HL-60 (cell line): ENCODE results near the gene IL2RA.

ENCODE experiments used
- DNase-seq, 2 experiments: peaks; one replicate each; pipeline ENCODE4 v3.0.0-alpha.2; 2010 to 2020; ENCODE audit warnings: low read depth in 1 of 2, low spot score in 1 of 2
- H3K27ac ChIP-seq: fragments of 250-450 bp; sonication (Bioruptor Pico); replicated peaks from 2 replicates; pipeline ENCODE4 v1.5.1; 2020; ENCODE audit warnings: mild to moderate bottlenecking, moderate library complexity
- H3K27me3 ChIP-seq: fragments of 250-450 bp; sonication (Bioruptor Pico); 2 replicates; pipeline ENCODE4 v1.5.1; 2021; ENCODE audit warnings: mild to moderate bottlenecking, moderate library complexity; ENCODE audit not compliant: insufficient read depth, poor library complexity, severe bottlenecking
- H3K4me3 ChIP-seq: replicated peaks from 2 replicates; pipeline ENCODE4 v1.5.1; 2011; ENCODE audit warnings: mild to moderate bottlenecking, control low read depth, low read length; ENCODE audit not compliant: insufficient read depth
- GABPA ChIP-seq: IDR thresholded peaks from 2 replicates; pipeline ENCODE4 v1.6.1; 2012; ENCODE audit warnings: low read depth
- POLR2AphosphoS5 ChIP-seq: IDR thresholded peaks from 2 replicates; pipeline ENCODE4 v1.6.1; 2012; ENCODE audit warnings: low read depth
- SPI1 ChIP-seq: IDR thresholded peaks from 2 replicates; pipeline ENCODE4 v1.6.1; 2012; ENCODE audit warnings: low read depth, mild to moderate bottlenecking, borderline replicate concordance
- TF ChIP-seq, protein P1 (sequence below): IDR thresholded peaks from 2 replicates; pipeline ENCODE4 v1.6.1; 2012; ENCODE audit warnings: low read depth; ENCODE audit not compliant: insufficient replicate concordance
- TF ChIP-seq, protein P2 (sequence below): IDR thresholded peaks from one replicate; pipeline ENCODE4 v1.5.1; 2011; ENCODE audit warnings: low read length, control low read depth, inconsistent platforms; ENCODE audit not compliant: insufficient read depth

Gene IL2RA

DNA sequence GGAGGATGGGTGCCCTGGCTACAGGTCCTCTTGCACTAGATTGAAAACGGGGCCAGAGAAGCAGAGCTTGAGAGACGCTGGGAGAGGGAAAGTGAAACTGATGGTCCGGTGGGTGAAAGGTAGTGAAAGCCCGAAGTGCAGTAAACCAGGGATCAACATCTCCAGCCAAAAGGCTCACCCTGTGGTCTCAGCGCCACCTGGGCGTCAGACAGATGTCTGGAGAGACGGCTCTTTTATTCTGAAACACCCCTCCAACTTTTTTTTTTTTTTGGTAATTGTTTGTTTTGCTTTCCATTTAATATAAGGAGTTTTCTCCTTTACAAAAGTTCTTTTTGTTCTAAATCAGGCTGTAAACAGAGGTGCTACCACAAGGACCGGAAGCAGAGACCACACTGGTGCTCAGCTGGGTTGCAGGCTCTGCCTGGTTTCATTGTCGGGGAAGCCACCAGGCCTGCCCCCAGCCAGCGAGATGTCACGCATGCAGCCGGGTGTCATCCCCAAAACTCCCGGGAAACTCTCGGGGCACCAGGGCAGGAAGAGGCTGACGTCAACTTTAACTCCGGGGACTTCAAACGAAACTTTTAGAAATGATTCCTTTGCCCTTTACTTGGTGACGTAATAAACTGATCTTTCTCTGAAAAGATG, 11.2 kb downstream of the IL2RA start:
- Histone ChIP-seq H3K27me3 (no peaks in the 10 kb centered on the region), H3K4me3 (peak overlapping the region; percentile 20), H3K27ac (no peak overlapping the region)
- no peak for TF ChIP-seq GABPA
- TF ChIP-seq, protein P1, sequence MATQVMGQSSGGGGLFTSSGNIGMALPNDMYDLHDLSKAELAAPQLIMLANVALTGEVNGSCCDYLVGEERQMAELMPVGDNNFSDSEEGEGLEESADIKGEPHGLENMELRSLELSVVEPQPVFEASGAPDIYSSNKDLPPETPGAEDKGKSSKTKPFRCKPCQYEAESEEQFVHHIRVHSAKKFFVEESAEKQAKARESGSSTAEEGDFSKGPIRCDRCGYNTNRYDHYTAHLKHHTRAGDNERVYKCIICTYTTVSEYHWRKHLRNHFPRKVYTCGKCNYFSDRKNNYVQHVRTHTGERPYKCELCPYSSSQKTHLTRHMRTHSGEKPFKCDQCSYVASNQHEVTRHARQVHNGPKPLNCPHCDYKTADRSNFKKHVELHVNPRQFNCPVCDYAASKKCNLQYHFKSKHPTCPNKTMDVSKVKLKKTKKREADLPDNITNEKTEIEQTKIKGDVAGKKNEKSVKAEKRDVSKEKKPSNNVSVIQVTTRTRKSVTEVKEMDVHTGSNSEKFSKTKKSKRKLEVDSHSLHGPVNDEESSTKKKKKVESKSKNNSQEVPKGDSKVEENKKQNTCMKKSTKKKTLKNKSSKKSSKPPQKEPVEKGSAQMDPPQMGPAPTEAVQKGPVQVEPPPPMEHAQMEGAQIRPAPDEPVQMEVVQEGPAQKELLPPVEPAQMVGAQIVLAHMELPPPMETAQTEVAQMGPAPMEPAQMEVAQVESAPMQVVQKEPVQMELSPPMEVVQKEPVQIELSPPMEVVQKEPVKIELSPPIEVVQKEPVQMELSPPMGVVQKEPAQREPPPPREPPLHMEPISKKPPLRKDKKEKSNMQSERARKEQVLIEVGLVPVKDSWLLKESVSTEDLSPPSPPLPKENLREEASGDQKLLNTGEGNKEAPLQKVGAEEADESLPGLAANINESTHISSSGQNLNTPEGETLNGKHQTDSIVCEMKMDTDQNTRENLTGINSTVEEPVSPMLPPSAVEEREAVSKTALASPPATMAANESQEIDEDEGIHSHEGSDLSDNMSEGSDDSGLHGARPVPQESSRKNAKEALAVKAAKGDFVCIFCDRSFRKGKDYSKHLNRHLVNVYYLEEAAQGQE, result no peak
- TF ChIP-seq, protein P2, sequence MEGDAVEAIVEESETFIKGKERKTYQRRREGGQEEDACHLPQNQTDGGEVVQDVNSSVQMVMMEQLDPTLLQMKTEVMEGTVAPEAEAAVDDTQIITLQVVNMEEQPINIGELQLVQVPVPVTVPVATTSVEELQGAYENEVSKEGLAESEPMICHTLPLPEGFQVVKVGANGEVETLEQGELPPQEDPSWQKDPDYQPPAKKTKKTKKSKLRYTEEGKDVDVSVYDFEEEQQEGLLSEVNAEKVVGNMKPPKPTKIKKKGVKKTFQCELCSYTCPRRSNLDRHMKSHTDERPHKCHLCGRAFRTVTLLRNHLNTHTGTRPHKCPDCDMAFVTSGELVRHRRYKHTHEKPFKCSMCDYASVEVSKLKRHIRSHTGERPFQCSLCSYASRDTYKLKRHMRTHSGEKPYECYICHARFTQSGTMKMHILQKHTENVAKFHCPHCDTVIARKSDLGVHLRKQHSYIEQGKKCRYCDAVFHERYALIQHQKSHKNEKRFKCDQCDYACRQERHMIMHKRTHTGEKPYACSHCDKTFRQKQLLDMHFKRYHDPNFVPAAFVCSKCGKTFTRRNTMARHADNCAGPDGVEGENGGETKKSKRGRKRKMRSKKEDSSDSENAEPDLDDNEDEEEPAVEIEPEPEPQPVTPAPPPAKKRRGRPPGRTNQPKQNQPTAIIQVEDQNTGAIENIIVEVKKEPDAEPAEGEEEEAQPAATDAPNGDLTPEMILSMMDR, result no peak
- TF ChIP-seq POLR2AphosphoS5, result no peak
- no peak for TF ChIP-seq SPI1
- DNase-seq, result no peak

- DNase-seq, result no peak
- TF ChIP-seq SPI1 (no peak), POLR2AphosphoS5 (no peak), GABPA (no peak)
- TF ChIP-seq, protein P2, result no peak
- TF ChIP-seq, protein P1, result no peak
- Histone ChIP-seq H3K27ac (no peak overlapping the region), H3K27me3 (no peaks in the 10 kb centered on the region), H3K4me3 (no peak overlapping the region)
These were observed 13.2 kb downstream of the IL2RA start for GRCh38 chr10:6049031-6049400.

DNA sequence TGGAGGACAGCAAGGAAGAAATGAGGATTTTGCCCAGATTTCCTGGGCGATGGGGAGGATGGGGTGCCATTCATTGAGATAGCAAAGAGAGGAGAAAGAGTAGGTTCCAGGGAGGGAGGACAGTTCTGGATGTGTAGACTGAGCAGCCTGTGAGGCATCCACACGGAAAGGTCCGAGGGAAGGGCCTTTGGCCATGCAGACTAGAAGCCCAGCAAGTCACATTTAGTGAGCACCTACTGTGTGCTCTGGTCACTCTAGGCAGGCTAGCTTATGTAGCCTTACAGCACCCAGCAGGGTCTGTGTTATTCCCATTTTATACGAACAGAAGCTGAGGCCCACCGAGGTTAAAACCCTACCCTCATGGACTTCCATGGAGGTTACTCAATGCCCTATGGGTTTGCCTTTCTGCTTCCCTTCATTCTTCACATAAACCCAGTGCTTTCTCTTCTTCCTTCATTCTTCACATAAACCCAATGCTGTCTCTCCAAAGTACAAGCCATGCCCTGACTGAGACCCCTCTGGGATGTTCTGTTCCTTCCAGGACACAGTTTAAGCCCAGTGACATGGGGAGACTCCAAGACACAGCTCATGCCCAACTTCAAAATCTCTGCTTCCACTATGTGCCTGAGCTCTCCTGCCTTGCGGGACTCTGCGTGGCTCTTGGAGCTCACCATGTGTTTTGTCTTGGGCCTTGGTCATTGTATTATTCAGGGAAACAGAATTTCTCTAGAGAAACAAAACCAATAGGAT, 13.7 kb downstream of the IL2RA start:
- no peak overlapping the region for H3K4me3 ChIP-seq
- TF ChIP-seq SPI1, result no peak
- TF ChIP-seq, protein P2, result no peak
- TF ChIP-seq GABPA, result no peak
- TF ChIP-seq POLR2AphosphoS5, result no peak
- TF ChIP-seq, protein P1, result no peak
- no peaks in the 10 kb centered on the region for H3K27me3 ChIP-seq
- DNase-seq, result no peak
- H3K27ac ChIP-seq, result no peak overlapping the region
